Loucy (cell line): ENCODE results near the gene ANKK1.

Experiments
- H2AFZ ChIP-seq: fragments of 200-600 bp; sonication (generic); 2 replicates; pipeline ENCODE4 v1.6.0; 2016; ENCODE audit warnings: antibody characterized with exemption, mild to moderate bottlenecking, low read length, moderate library complexity
- H3F3A ChIP-seq: fragments of 200-600 bp; 2 replicates; pipeline ENCODE4 v1.6.0; 2016; ENCODE audit warnings: antibody characterized with exemption, low read depth, mild to moderate bottlenecking
- H3K27me3 ChIP-seq: fragments of 200-600 bp; sonication (generic); 2 replicates; pipeline ENCODE4 v1.6.1; 2014; ENCODE audit warnings: low read length, mild to moderate bottlenecking; ENCODE audit not compliant: insufficient read depth, poor library complexity, severe bottlenecking
- H3K36me3 ChIP-seq: fragments of 200-600 bp; sonication (generic); 2 replicates; pipeline ENCODE4 v1.6.1; 2016; ENCODE audit warnings: low read length; ENCODE audit not compliant: insufficient read depth
- H3K4me1 ChIP-seq: fragments of 200-600 bp; sonication (generic); 2 replicates; pipeline ENCODE4 v1.5.1; 2014; ENCODE audit warnings: low read length, mild to moderate bottlenecking; ENCODE audit not compliant: insufficient read depth, poor library complexity, severe bottlenecking
- H3K4me2 ChIP-seq: fragments of 200-600 bp; sonication (generic); 2 replicates; pipeline ENCODE4 v1.6.0; 2014; ENCODE audit warnings: antibody characterized with exemption, low read length, low read depth, mild to moderate bottlenecking; ENCODE audit not compliant: poor library complexity, severe bottlenecking
- H3K4me3 ChIP-seq: fragments of 200-600 bp; sonication (generic); 2 replicates; pipeline ENCODE4 v1.5.1; 2014; ENCODE audit warnings: low read length, mild to moderate bottlenecking, mixed read lengths; ENCODE audit not compliant: poor library complexity, severe bottlenecking
- H3K79me2 ChIP-seq: fragments of 200-600 bp; sonication (generic); 2 replicates; pipeline ENCODE4 v1.6.1; 2014; ENCODE audit warnings: low read length; ENCODE audit not compliant: insufficient read depth
- H3K9ac ChIP-seq: fragments of 200-600 bp; sonication (generic); 2 replicates; pipeline ENCODE4 v1.6.0; 2014; ENCODE audit warnings: mild to moderate bottlenecking, low read depth, low read length, moderate library complexity; ENCODE audit not compliant: poor library complexity, severe bottlenecking
- H3K9me2 ChIP-seq: fragments of 200-600 bp; sonication (generic); replicated peaks from 2 replicates; pipeline ENCODE4 v1.6.1; 2016; ENCODE audit warnings: low read depth, low read length, mixed read lengths
- H3K9me3 ChIP-seq: fragments of 200-600 bp; sonication (generic); 2 replicates; pipeline ENCODE4 v1.6.1; 2014; ENCODE audit warnings: mild to moderate bottlenecking, antibody characterized with exemption, low read length, low read depth; ENCODE audit not compliant: insufficient read depth
- H4K20me1 ChIP-seq: fragments of 200-600 bp; sonication (generic); 2 replicates; pipeline ENCODE4 v1.6.0; 2014; ENCODE audit warnings: antibody characterized with exemption, low read length, mild to moderate bottlenecking; ENCODE audit not compliant: insufficient read depth, poor library complexity, severe bottlenecking
- CTCF ChIP-seq: fragments of 200-600 bp; sonication (generic); conservative IDR thresholded peaks from 2 replicates; pipeline ENCODE4 v1.5.1; 2014; ENCODE audit warnings: mild to moderate bottlenecking, antibody characterized with exemption, low read length
- EZH2phosphoT487 ChIP-seq: fragments of 200-600 bp; IDR thresholded peaks from 2 replicates; pipeline ENCODE4 v1.6.1; 2018; ENCODE audit warnings: antibody characterized with exemption, mild to moderate bottlenecking, moderate library complexity, borderline replicate concordance

The ANKK1 gene

DNA sequence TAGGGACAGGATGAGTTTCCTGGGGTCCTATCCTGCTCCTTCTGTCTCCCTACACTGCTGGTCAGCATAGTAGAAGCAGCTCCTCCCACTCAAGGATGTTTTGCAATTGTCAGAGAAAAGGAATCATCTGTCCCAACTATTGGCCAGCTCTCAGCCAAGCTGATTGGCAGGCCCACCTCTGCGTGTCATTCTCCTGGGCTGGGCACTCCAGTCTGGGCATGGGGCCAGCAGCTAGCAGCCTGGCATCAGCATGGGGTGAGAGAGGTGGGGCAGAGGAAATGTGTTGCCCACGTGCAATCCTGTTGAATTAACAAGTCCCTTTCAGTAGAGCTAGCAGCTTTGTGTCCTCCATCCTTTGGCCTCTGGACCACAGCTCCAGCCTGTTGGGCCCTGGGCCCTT lies 14.1 kb downstream of the ANKK1 start:
- Histone ChIP-seq H3K36me3 (no peaks in the 10 kb centered on the region), H3K4me3 (no peak overlapping the region), H3K27me3 (no peaks in the 10 kb centered on the region), H3K9ac (no peak overlapping the region), H3K9me2 (no peaks in the 10 kb centered on the region), H3K9me3 (no peaks in the 10 kb centered on the region; the same call in 1 of the 2 replicates), H3F3A (no peaks in the 10 kb centered on the region), H2AFZ (no peak overlapping the region), H3K79me2 (no peaks in the 10 kb centered on the region), H3K4me2 (no peak overlapping the region), H3K4me1 (no peaks in the 10 kb centered on the region), H4K20me1 (no peaks in the 10 kb centered on the region)
- TF ChIP-seq CTCF (no peak), EZH2phosphoT487 (no peak)

DNA sequence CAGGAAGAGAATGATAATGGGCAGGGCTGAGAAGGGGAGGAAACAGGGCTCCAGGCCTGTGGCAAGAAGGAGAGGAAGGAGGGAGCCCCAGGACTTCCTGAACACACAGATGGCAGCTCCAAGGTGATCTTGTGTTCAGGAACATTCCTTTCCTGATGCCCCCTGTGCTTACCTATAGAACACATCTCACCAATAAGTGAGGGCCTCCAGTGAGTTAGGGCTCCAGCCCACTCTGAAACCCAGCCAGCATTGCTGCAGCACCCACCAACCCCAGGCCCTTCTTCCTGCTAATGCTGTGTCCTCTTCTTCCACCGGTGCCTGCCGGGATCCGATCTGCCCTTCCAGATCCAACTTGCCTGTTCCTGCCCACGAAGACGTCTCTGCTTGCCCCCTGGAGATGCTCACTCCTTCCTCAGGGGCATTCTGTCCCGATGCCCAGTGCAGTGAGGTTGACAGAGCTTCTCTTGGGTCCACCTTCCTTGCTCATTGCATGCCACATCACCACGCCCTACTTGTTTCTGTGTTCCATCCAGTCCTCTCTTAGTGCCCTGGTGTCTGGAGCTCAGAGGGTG lies 17.4 kb downstream of the ANKK1 start:
- H3K9ac ChIP-seq = no peak overlapping the region
- H3K4me2 ChIP-seq = no peak overlapping the region
- H3K4me1 ChIP-seq = no peaks in the 10 kb centered on the region
- H2AFZ ChIP-seq = no peak overlapping the region
- H3K79me2 ChIP-seq = no peaks in the 10 kb centered on the region
- no peaks in the 10 kb centered on the region for H3F3A ChIP-seq
- peaks cover 4% of the 10 kb centered on the region; the same call in 1 of the 2 replicates for H3K9me3 ChIP-seq
- no peak overlapping the region for H3K4me3 ChIP-seq
- TF ChIP-seq EZH2phosphoT487 = no peak
- TF ChIP-seq CTCF = no peak
- no peaks in the 10 kb centered on the region for H3K9me2 ChIP-seq
- no peaks in the 10 kb centered on the region for H3K36me3 ChIP-seq
- no peaks in the 10 kb centered on the region for H4K20me1 ChIP-seq
- H3K27me3 ChIP-seq = no peaks in the 10 kb centered on the region

- H3K36me3 ChIP-seq = no peaks in the 10 kb centered on the region
Measured at GRCh38 chr11:113405724-113406478, 18.3 kb downstream of the ANKK1 start.

More at GRCh38 chr11:113405724-113406478, 18.3 kb downstream of the ANKK1 start:
- H3K27me3 ChIP-seq = no peaks in the 10 kb centered on the region
- no peak overlapping the region for H3K4me3 ChIP-seq
- H3F3A ChIP-seq = no peaks in the 10 kb centered on the region
- no peaks in the 10 kb centered on the region for H3K4me1 ChIP-seq
- peaks cover 4% of the 10 kb centered on the region; the same call in 1 of the 2 replicates for H3K9me3 ChIP-seq
- H3K9ac ChIP-seq = no peak overlapping the region
- H4K20me1 ChIP-seq = no peaks in the 10 kb centered on the region
- TF ChIP-seq CTCF = no peak
- no peak for TF ChIP-seq EZH2phosphoT487
- H3K9me2 ChIP-seq = no peaks in the 10 kb centered on the region
- no peak overlapping the region for H3K4me2 ChIP-seq
- H2AFZ ChIP-seq = no peak overlapping the region
- no peaks in the 10 kb centered on the region for H3K79me2 ChIP-seq
